Neural cell (in vitro differentiated cells): ENCODE data around the gene CHTF18. TPM values are rescaled to one million over a fixed set of nuclear protein-coding genes. Genes with fewer than 3 reads are reported as not detected.

Experiments
- H2AFZ ChIP-seq: fragments of 200-600, 300-800 bp; sonication (generic), shearing (Covaris generic); 2 replicates; pipeline ENCODE4 v1.6.0; 2014; ENCODE audit warnings: low read depth, mild to moderate bottlenecking, antibody characterized with exemption, low read length, moderate library complexity
- H3F3A ChIP-seq: fragments of 200-600 bp; shearing (Covaris generic); 2 replicates; pipeline ENCODE4 v1.6.1; 2016; ENCODE audit warnings: mild to moderate bottlenecking, moderate library complexity, mixed read lengths, antibody characterized with exemption, low read length; ENCODE audit not compliant: insufficient read depth, poor library complexity, severe bottlenecking
- H3K27ac ChIP-seq: fragments of 200-600, 300-800 bp; sonication (generic), shearing (Covaris generic); 2 replicates; pipeline ENCODE4 v1.5.1; 2014; ENCODE audit warnings: mild to moderate bottlenecking, low read length, moderate library complexity
- H3K27me3 ChIP-seq: fragments of 300-800, 200-600 bp; sonication (generic), shearing (Covaris generic); 2 replicates; pipeline ENCODE4 v1.6.0; 2014; ENCODE audit warnings: mild to moderate bottlenecking, low read depth, low read length, moderate library complexity; ENCODE audit not compliant: insufficient read depth
- H3K36me3 ChIP-seq: fragments of 300-800, 200-600 bp; sonication (generic), shearing (Covaris generic); 2 replicates; pipeline ENCODE4 v1.5.1; 2014; ENCODE audit warnings: mild to moderate bottlenecking, antibody characterized with exemption, low read length, moderate library complexity; ENCODE audit not compliant: insufficient read depth
- H3K4me2 ChIP-seq: fragments of 300-800, 200-600 bp; sonication (generic), shearing (Covaris generic); 2 replicates; pipeline ENCODE4 v1.6.0; 2014; ENCODE audit warnings: mild to moderate bottlenecking, low read length
- H3K4me3 ChIP-seq: fragments of 300-800, 200-600 bp; sonication (generic), shearing (Covaris generic); 2 replicates; pipeline ENCODE4 v1.5.1; 2014; ENCODE audit warnings: mild to moderate bottlenecking, low read length, moderate library complexity
- H3K79me2 ChIP-seq: fragments of 200-600 bp; shearing (Covaris generic); replicated peaks from 2 replicates; pipeline ENCODE4 v1.6.0; 2014; ENCODE audit warnings: mild to moderate bottlenecking, low read length, moderate library complexity; ENCODE audit not compliant: insufficient read depth
- H3K9ac ChIP-seq: fragments of 300-800, 200-600 bp; sonication (generic), shearing (Covaris generic); 2 replicates; pipeline ENCODE4 v1.6.1; 2016; ENCODE audit warnings: mild to moderate bottlenecking, low read length, mixed read lengths
- H3K9me2 ChIP-seq: fragments of 200-600 bp; shearing (Covaris generic); 2 replicates; pipeline ENCODE4 v1.6.1; 2016; ENCODE audit warnings: mild to moderate bottlenecking, low read length, mixed read lengths; ENCODE audit not compliant: insufficient read depth
- H3K9me3 ChIP-seq: fragments of 200-600, 300-800 bp; sonication (generic), shearing (Covaris generic); 2 replicates; pipeline ENCODE4 v1.6.1; 2016; ENCODE audit warnings: mild to moderate bottlenecking, mixed run types, low read length, moderate library complexity, mixed read lengths
- H4K20me1 ChIP-seq: fragments of 200-600 bp; shearing (Covaris generic); 2 replicates; pipeline ENCODE4 v1.6.1; 2016; ENCODE audit warnings: mild to moderate bottlenecking, mixed run types; ENCODE audit not compliant: insufficient read depth
- CTCF ChIP-seq: fragments of 450-650 bp; IDR thresholded peaks from 2 replicates; pipeline ENCODE4 v1.5.1; 2014; ENCODE audit warnings: antibody characterized with exemption, mild to moderate bottlenecking, moderate library complexity; ENCODE audit not compliant: poor library complexity, severe bottlenecking
- EP300 ChIP-seq: fragments of 450-650 bp; conservative IDR thresholded peaks from 2 replicates; pipeline ENCODE4 v1.6.1; 2014; ENCODE audit warnings: antibody characterized with exemption, mild to moderate bottlenecking, moderate library complexity; ENCODE audit not compliant: poor library complexity, severe bottlenecking
- EZH2 ChIP-seq: fragments of 200-600, 300-800 bp; shearing (Covaris generic), sonication (generic); IDR thresholded peaks from 2 replicates; pipeline ENCODE4 v1.6.1; 2014; ENCODE audit warnings: antibody characterized with exemption, low read length, borderline replicate concordance, mild to moderate bottlenecking; ENCODE audit not compliant: insufficient read depth, poor library complexity, severe bottlenecking
- MXI1 ChIP-seq: fragments of 450-650 bp; conservative IDR thresholded peaks from 2 replicates; pipeline ENCODE4 v1.6.1; 2014; ENCODE audit warnings: antibody characterized with exemption, mild to moderate bottlenecking; ENCODE audit not compliant: poor library complexity, severe bottlenecking
- POLR2AphosphoS5 ChIP-seq: IDR thresholded peaks from 2 replicates; pipeline ENCODE4 v1.6.1; 2012
- RAD21 ChIP-seq: fragments of 450-650 bp; conservative IDR thresholded peaks from 2 replicates; pipeline ENCODE4 v1.6.1; 2014; ENCODE audit warnings: antibody characterized with exemption, mild to moderate bottlenecking, moderate library complexity
- REST ChIP-seq: IDR thresholded peaks from 2 replicates; pipeline ENCODE4 v1.6.1; 2012; ENCODE audit warnings: borderline replicate concordance
- SMC3 ChIP-seq: fragments of 450-650 bp; conservative IDR thresholded peaks from 2 replicates; pipeline ENCODE4 v1.6.1; 2014; ENCODE audit warnings: antibody characterized with exemption, mild to moderate bottlenecking, moderate library complexity; ENCODE audit not compliant: poor library complexity
- TAF1 ChIP-seq: IDR thresholded peaks from 2 replicates; pipeline ENCODE4 v1.6.1; 2012; ENCODE audit warnings: low read depth
- polyA plus RNA-seq: library from polyadenylated mRNA; depleted of rRNA; stranded (reverse); fragments of >200 nt; gene quantifications from 2 replicates; pipeline ENCODE4 v1.2.3, GENCODE V29; 2014

CHTF18 gene
- polyA plus RNA-seq, 1 donor from 2014 or later: 31.2 TPM

GRCh38 chr16:798666-799065 lies 10.2 kb downstream of the CHTF18 start:
- no peak overlapping the region for H3K27ac ChIP-seq
- peaks cover 15% of the 10 kb centered on the region for H3K27me3 ChIP-seq
- no peaks in the 10 kb centered on the region for H3K9me2 ChIP-seq
- no peaks in the 10 kb centered on the region for H3K9me3 ChIP-seq
- no peak overlapping the region for H2AFZ ChIP-seq
- no peak overlapping the region for H3K4me2 ChIP-seq
- H3K36me3 ChIP-seq: no peaks in the 10 kb centered on the region
- H3F3A ChIP-seq: no peaks in the 10 kb centered on the region
- H3K4me3 ChIP-seq: no peak overlapping the region
- TF ChIP-seq EZH2 (no peak), CTCF (no peak), MXI1 (no peak)
- H3K9ac ChIP-seq: no peak overlapping the region
- H4K20me1 ChIP-seq: no peaks in the 10 kb centered on the region
- H3K79me2 ChIP-seq: no peaks in the 10 kb centered on the region

- Histone ChIP-seq H3F3A (no peaks in the 10 kb centered on the region), H3K4me3 (no peak overlapping the region), H3K27me3 (peaks cover 15% of the 10 kb centered on the region), H3K4me2 (no peak overlapping the region), H2AFZ (no peak overlapping the region), H4K20me1 (no peaks in the 10 kb centered on the region), H3K36me3 (no peaks in the 10 kb centered on the region), H3K9ac (no peak overlapping the region), H3K79me2 (no peaks in the 10 kb centered on the region), H3K9me2 (no peaks in the 10 kb centered on the region), H3K9me3 (no peaks in the 10 kb centered on the region), H3K27ac (no peak overlapping the region)
- TF ChIP-seq SMC3: no peak
These were observed 10.9 kb downstream of the CHTF18 start for GRCh38 chr16:799111-799947.

- Histone ChIP-seq H3K4me2 (no peak within 1 kb of the TSS), H3K27ac (no peak within 1 kb of the TSS), H3K4me3 (no peak within 1 kb of the TSS)
These were observed 11.8 kb downstream of the CHTF18 start, which contains the start of gene GNG13 for GRCh38 chr16:799948-800833. Gene GNG13 (minus strand): TSS chr16:800734. CDS start chr16:799077, 1,657 bp downstream.

More at GRCh38 chr16:799948-800833, 11.8 kb downstream of the CHTF18 start, which contains the start of gene GNG13:
- H3K79me2 ChIP-seq: no peaks in the 10 kb centered on the region
- H3K27me3 ChIP-seq: peaks cover 15% of the 10 kb centered on the region
- no peaks in the 10 kb centered on the region for H3F3A ChIP-seq
- H2AFZ ChIP-seq: no peak within 1 kb of the TSS
- H3K9me2 ChIP-seq: no peaks in the 10 kb centered on the region
- H3K9me3 ChIP-seq: no peaks in the 10 kb centered on the region
- no peaks in the 10 kb centered on the region for H3K36me3 ChIP-seq
- no peak within 1 kb of the TSS for H3K9ac ChIP-seq
- no peak for TF ChIP-seq RAD21
- TF ChIP-seq TAF1: no peak
- TF ChIP-seq CTCF: no peak
- TF ChIP-seq EZH2: no peak
- no peak for TF ChIP-seq EP300
- TF ChIP-seq SMC3: no peak
- TF ChIP-seq MXI1: no peak
- TF ChIP-seq REST: no peak
- no peak for TF ChIP-seq POLR2AphosphoS5
- no peaks in the 10 kb centered on the region for H4K20me1 ChIP-seq
